NB4 (cell line): ENCODE results near the gene CLRN2.

Source experiments
- CTCF ChIP-seq: IDR thresholded peaks from one replicate; pipeline ENCODE4 v1.5.1; 2012; ENCODE audit warnings: low read depth, low read length
- MAX ChIP-seq: IDR thresholded peaks from 2 replicates; pipeline ENCODE4 v1.6.1; 2011; ENCODE audit warnings: low read depth, low read length
- MYC ChIP-seq: IDR thresholded peaks from 2 replicates; pipeline ENCODE4 v1.6.1; 2011; ENCODE audit warnings: low read depth, low read length
- POLR2A ChIP-seq: IDR thresholded peaks from 2 replicates; pipeline ENCODE4 v1.6.1; 2011; ENCODE audit warnings: mild to moderate bottlenecking; ENCODE audit not compliant: insufficient read length; ENCODE audit errors: extremely low read depth

- TF ChIP-seq CTCF (no peak), POLR2A (no peak), MYC (no peak), MAX (no peak)
Measured at GRCh38 chr4:17500574-17500973, 14.4 kb upstream of the CLRN2 start.
